Panc1 (cell line): ENCODE measurements around the gene FIBIN.

ENCODE experiments used
- TCF7L2 ChIP-seq: IDR thresholded peaks from 2 replicates; pipeline ENCODE4 v1.6.1; 2011; ENCODE audit warnings: mild to moderate bottlenecking, low read depth, low read length, inconsistent platforms
- TF ChIP-seq, protein P1 (sequence below): fragments of 450-650 bp; IDR thresholded peaks from 2 replicates; pipeline ENCODE4 v1.5.1; 2017; ENCODE audit warnings: mild to moderate bottlenecking

- TF ChIP-seq TCF7L2 = no peak
- TF ChIP-seq, protein P1, sequence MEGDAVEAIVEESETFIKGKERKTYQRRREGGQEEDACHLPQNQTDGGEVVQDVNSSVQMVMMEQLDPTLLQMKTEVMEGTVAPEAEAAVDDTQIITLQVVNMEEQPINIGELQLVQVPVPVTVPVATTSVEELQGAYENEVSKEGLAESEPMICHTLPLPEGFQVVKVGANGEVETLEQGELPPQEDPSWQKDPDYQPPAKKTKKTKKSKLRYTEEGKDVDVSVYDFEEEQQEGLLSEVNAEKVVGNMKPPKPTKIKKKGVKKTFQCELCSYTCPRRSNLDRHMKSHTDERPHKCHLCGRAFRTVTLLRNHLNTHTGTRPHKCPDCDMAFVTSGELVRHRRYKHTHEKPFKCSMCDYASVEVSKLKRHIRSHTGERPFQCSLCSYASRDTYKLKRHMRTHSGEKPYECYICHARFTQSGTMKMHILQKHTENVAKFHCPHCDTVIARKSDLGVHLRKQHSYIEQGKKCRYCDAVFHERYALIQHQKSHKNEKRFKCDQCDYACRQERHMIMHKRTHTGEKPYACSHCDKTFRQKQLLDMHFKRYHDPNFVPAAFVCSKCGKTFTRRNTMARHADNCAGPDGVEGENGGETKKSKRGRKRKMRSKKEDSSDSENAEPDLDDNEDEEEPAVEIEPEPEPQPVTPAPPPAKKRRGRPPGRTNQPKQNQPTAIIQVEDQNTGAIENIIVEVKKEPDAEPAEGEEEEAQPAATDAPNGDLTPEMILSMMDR = no peak
Measured at GRCh38 chr11:27012234-27012921, 18.5 kb downstream of the FIBIN start.
